Measurements from ENCODE around the gene HOXC6. TPM values are rescaled to one million over a fixed set of nuclear protein-coding genes. Genes with fewer than 3 reads are reported as not detected.

Gene HOXC6
- total and polyA plus RNA-seq, 10 of the 15 experiments (the other 5 are each of a cell fraction or from before 2014, with no cell fraction given) = 0.02 to 0.55 (median 0.45) TPM; not detected in 4

- peak overlapping the region; percentile 54 for H3K4me3 ChIP-seq
- in situ Hi-C loops (cut with MboI) (no loop called here), intact Hi-C loops (cut with micrococcal nuclease; ENCODE audit: unreplicated experiment) (no loop called here)
- POLR2A ChIA-PET = interaction anchor here (0.9 to 1.3 kb wide), 2 partner anchors 10 to 36 kb away, joined by 3 to 4 read pairs; no protein-coding TSS in a partner anchor
- FAIRE-seq = peak; percentile 31
- peaks cover 7% of the 10 kb centered on the region for H3K4me1 ChIP-seq (ENCODE audit: control insufficient read depth, insufficient read depth, low read length)
- peak; percentile 21 for ATAC-seq
- no peak overlapping the region for H3K27ac ChIP-seq (ENCODE audit: control insufficient read depth, insufficient read depth)
- no TSS peak for BruUV-seq (replicated peaks)
- H3K4me2 ChIP-seq (ENCODE audit: control insufficient read depth, insufficient read depth) = peak overlapping the region; percentile 85
- WGBS (ENCODE audit: insufficient coverage, insufficient replicate concordance, low lambda C conversion rate, missing lambda C conversion rate) = 40% methylated on average over 29 of the region's 29 CpGs
- no peaks in the 10 kb centered on the region for H3K9me3 ChIP-seq (replicated peaks; ENCODE audit: control insufficient read depth, insufficient read depth, low read length)
- H2AFZ ChIP-seq (ENCODE audit: control insufficient read depth, low read depth, low read length) = peak overlapping the region; percentile 38; the same call in 1 of the 2 replicates
- RAD21 ChIA-PET (ENCODE audit: unreplicated experiment) = interaction anchor here (0.9 to 1.0 kb wide), 2 partner anchors 9 to 57 kb away, joined by 3 read pairs; partner anchors contain the start of gene HOXC4
- H3K27me3 ChIP-seq (replicated peaks in 1 of 2; ENCODE audit: control insufficient read depth in 2 of 2, insufficient read depth in 2 of 2, low read length in 1 of 2) = peaks cover 27 to 50% of the 10 kb centered on the region in 2 experiments
- TF ChIP-seq ZNF24 (IDR thresholded peaks at IDR 0.05) = no peak
- TF ChIP-seq, protein P1, sequence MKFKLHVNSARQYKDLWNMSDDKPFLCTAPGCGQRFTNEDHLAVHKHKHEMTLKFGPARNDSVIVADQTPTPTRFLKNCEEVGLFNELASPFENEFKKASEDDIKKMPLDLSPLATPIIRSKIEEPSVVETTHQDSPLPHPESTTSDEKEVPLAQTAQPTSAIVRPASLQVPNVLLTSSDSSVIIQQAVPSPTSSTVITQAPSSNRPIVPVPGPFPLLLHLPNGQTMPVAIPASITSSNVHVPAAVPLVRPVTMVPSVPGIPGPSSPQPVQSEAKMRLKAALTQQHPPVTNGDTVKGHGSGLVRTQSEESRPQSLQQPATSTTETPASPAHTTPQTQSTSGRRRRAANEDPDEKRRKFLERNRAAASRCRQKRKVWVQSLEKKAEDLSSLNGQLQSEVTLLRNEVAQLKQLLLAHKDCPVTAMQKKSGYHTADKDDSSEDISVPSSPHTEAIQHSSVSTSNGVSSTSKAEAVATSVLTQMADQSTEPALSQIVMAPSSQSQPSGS (IDR thresholded peaks at IDR 0.05; ENCODE audit: low read length) = no peak
- TF ChIP-seq DPF2 (IDR thresholded peaks at IDR 0.05) = no peak
- TF ChIP-seq TCF12 (IDR thresholded peaks at IDR 0.05; ENCODE audit: low read depth, low read length) = 0 out of 2 replicates have a peak, but pooled peaks have one; percentile 16
- 0 out of 2 replicates have a peak, but pooled peaks have one; percentile 18 for TF ChIP-seq EZH2 (IDR thresholded peaks at IDR 0.05; ENCODE audit: borderline replicate concordance, control insufficient read depth, low read depth, low read length)
- no peak for TF ChIP-seq SIX5 (IDR thresholded peaks at IDR 0.05; ENCODE audit: low read depth, low read length, severe bottlenecking)
- TF ChIP-seq MTA2 (IDR thresholded peaks at IDR 0.05; ENCODE audit: low read depth) = no peak
- TF ChIP-seq, protein P2, sequence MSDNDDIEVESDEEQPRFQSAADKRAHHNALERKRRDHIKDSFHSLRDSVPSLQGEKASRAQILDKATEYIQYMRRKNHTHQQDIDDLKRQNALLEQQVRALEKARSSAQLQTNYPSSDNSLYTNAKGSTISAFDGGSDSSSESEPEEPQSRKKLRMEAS (IDR thresholded peaks at IDR 0.05; ENCODE audit: low read depth, low read length) = no peak
- TF ChIP-seq, protein P3, sequence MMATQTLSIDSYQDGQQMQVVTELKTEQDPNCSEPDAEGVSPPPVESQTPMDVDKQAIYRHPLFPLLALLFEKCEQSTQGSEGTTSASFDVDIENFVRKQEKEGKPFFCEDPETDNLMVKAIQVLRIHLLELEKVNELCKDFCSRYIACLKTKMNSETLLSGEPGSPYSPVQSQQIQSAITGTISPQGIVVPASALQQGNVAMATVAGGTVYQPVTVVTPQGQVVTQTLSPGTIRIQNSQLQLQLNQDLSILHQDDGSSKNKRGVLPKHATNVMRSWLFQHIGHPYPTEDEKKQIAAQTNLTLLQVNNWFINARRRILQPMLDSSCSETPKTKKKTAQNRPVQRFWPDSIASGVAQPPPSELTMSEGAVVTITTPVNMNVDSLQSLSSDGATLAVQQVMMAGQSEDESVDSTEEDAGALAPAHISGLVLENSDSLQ (IDR thresholded peaks at IDR 0.05) = 0 out of 2 replicates have a peak, but pooled peaks have one; percentile 22
- CTCF ChIA-PET = interaction anchor here (0.8 to 4.2 kb wide), 7 partner anchors 9 to 211 kb away, joined by 3 to 20 read pairs (median 6); partner anchors contain the start of genes HOXC10 and SMUG1
- no peaks in the 10 kb centered on the region for H4K20me1 ChIP-seq (ENCODE audit: control insufficient read depth, insufficient read depth)
- no peaks in the 10 kb centered on the region for H3K36me3 ChIP-seq (ENCODE audit: control insufficient read depth in 2 of 2, insufficient read depth in 2 of 2, low read length in 1 of 2)
- no peaks in the 10 kb centered on the region for H3K79me2 ChIP-seq (ENCODE audit: control insufficient read depth, insufficient read depth, low read length)
- SMC1A ChIA-PET (ENCODE audit: uncharacterized antibody, unreplicated experiment) = interaction anchor here (0.9 to 1.7 kb wide), 9 partner anchors 9 to 232 kb away, joined by 3 to 7 read pairs (median 4); partner anchors contain the start of genes HOXC10 and SMUG1
- H3K9ac ChIP-seq (ENCODE audit: control insufficient read depth, insufficient read depth, low read length) = peak overlapping the region; percentile 30; the same call in 1 of the 2 replicates
- DNase-seq (ENCODE audit: low read depth, low spot score) = no peak
Measured at GRCh38 chr12:53996240-53997203, 31.7 kb upstream of the HOXC6 start.

All from GM12878 (cell line).